GM23338 (cell line): ENCODE results near the gene ADAMTS17.

ENCODE experiments used
- CREB1 ChIP-seq: fragments of 250-450 bp; sonication (Bioruptor Pico); IDR thresholded peaks from 2 replicates; pipeline ENCODE4 v1.5.0; 2020; ENCODE audit warnings: low read depth, mild to moderate bottlenecking, moderate library complexity
- EZH2 ChIP-seq: fragments of 200-600 bp; sonication (generic); IDR thresholded peaks from one replicate; pipeline ENCODE4 v1.8.0; 2017; ENCODE audit warnings: antibody characterized with exemption, mild to moderate bottlenecking, low read depth; ENCODE audit not compliant: unreplicated experiment
- EZH2phosphoT487 ChIP-seq: fragments of 200-600 bp; sonication (generic); IDR thresholded peaks from one replicate; pipeline ENCODE4 v1.8.1; 2018; ENCODE audit warnings: antibody characterized with exemption; ENCODE audit not compliant: unreplicated experiment
- JUNB ChIP-seq: IDR thresholded peaks from one replicate; pipeline ENCODE4 v1.6.1; 2016; ENCODE audit warnings: antibody characterized with exemption; ENCODE audit not compliant: unreplicated experiment
- NANOG ChIP-seq: IDR thresholded peaks from 2 replicates; pipeline ENCODE4 v1.6.1; 2016; ENCODE audit warnings: antibody characterized with exemption, borderline replicate concordance
- POLR2AphosphoS5 ChIP-seq: IDR thresholded peaks from 2 replicates; pipeline ENCODE4 v1.6.1; 2016; ENCODE audit warnings: antibody characterized with exemption, low read depth
- STAT1 ChIP-seq: IDR thresholded peaks from one replicate; pipeline ENCODE4 v1.6.1; 2016; ENCODE audit warnings: antibody characterized with exemption; ENCODE audit not compliant: unreplicated experiment
- ZNF331 ChIP-seq: fragments of 250-450 bp; sonication (Bioruptor Pico); IDR thresholded peaks from 2 replicates; pipeline ENCODE4 v1.5.0; 2020; ENCODE audit warnings: low read depth, mild to moderate bottlenecking, moderate library complexity
- TF ChIP-seq, protein P1 (sequence below), 2 experiments: fragments of 200-600 bp in 1 of 2; sonication (generic) in 1 of 2; conservative IDR thresholded peaks; 2 replicates each; pipeline versions ENCODE4 v1.5.1 to v1.6.1; 2016 to 2017; ENCODE audit warnings: antibody characterized with exemption in 2 of 2, low read depth in 2 of 2, mild to moderate bottlenecking in 2 of 2, moderate library complexity in 1 of 2
- TF ChIP-seq, protein P2 (sequence below): IDR thresholded peaks from one replicate; pipeline ENCODE4 v1.6.1; 2018; ENCODE audit warnings: antibody characterized with exemption; ENCODE audit not compliant: unreplicated experiment
- TF ChIP-seq, protein P3 (sequence below): IDR thresholded peaks from 2 replicates; pipeline ENCODE4 v1.6.1; 2016; ENCODE audit warnings: antibody characterized with exemption

DNA sequence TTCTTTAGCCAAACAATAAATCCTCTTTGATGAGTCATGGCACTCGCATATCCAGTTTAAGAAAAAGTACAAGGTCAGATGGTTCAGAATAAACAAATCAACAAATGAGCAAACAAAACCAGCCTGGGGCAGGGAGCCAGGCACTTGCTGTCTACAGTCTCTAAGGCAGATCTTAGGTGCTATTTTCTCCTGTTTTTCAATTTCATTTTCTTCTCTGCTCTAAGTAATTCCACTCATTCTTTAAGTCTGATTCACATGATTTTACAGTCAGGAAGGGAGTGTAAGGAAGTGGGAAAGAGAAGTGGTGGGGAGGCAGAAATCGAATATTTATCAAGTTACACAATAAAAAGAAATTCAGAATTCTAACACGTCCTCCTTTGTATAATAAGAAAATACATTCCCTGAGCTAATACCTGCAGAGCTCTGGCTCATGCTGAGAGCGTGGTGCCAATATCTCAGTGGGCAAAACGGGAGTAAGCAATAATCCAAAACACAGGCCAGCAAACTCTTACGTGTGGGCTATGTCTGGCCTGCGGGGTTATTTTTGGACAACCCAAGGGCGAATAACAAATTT, 298.6 kb downstream of the ADAMTS17 start:
- no peak for TF ChIP-seq EZH2
- TF ChIP-seq, protein P1, sequence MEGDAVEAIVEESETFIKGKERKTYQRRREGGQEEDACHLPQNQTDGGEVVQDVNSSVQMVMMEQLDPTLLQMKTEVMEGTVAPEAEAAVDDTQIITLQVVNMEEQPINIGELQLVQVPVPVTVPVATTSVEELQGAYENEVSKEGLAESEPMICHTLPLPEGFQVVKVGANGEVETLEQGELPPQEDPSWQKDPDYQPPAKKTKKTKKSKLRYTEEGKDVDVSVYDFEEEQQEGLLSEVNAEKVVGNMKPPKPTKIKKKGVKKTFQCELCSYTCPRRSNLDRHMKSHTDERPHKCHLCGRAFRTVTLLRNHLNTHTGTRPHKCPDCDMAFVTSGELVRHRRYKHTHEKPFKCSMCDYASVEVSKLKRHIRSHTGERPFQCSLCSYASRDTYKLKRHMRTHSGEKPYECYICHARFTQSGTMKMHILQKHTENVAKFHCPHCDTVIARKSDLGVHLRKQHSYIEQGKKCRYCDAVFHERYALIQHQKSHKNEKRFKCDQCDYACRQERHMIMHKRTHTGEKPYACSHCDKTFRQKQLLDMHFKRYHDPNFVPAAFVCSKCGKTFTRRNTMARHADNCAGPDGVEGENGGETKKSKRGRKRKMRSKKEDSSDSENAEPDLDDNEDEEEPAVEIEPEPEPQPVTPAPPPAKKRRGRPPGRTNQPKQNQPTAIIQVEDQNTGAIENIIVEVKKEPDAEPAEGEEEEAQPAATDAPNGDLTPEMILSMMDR (conservative IDR thresholded peaks at IDR 0.05; ENCODE audit: low read depth in 2 of 2) = no peak
- no peak for TF ChIP-seq EZH2phosphoT487
- TF ChIP-seq, protein P2, sequence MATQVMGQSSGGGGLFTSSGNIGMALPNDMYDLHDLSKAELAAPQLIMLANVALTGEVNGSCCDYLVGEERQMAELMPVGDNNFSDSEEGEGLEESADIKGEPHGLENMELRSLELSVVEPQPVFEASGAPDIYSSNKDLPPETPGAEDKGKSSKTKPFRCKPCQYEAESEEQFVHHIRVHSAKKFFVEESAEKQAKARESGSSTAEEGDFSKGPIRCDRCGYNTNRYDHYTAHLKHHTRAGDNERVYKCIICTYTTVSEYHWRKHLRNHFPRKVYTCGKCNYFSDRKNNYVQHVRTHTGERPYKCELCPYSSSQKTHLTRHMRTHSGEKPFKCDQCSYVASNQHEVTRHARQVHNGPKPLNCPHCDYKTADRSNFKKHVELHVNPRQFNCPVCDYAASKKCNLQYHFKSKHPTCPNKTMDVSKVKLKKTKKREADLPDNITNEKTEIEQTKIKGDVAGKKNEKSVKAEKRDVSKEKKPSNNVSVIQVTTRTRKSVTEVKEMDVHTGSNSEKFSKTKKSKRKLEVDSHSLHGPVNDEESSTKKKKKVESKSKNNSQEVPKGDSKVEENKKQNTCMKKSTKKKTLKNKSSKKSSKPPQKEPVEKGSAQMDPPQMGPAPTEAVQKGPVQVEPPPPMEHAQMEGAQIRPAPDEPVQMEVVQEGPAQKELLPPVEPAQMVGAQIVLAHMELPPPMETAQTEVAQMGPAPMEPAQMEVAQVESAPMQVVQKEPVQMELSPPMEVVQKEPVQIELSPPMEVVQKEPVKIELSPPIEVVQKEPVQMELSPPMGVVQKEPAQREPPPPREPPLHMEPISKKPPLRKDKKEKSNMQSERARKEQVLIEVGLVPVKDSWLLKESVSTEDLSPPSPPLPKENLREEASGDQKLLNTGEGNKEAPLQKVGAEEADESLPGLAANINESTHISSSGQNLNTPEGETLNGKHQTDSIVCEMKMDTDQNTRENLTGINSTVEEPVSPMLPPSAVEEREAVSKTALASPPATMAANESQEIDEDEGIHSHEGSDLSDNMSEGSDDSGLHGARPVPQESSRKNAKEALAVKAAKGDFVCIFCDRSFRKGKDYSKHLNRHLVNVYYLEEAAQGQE = no peak
- no peak for TF ChIP-seq POLR2AphosphoS5
- TF ChIP-seq, protein P3, sequence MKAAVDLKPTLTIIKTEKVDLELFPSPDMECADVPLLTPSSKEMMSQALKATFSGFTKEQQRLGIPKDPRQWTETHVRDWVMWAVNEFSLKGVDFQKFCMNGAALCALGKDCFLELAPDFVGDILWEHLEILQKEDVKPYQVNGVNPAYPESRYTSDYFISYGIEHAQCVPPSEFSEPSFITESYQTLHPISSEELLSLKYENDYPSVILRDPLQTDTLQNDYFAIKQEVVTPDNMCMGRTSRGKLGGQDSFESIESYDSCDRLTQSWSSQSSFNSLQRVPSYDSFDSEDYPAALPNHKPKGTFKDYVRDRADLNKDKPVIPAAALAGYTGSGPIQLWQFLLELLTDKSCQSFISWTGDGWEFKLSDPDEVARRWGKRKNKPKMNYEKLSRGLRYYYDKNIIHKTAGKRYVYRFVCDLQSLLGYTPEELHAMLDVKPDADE = no peak
- TF ChIP-seq STAT1 = no peak
- no peak for TF ChIP-seq JUNB
- no peak for TF ChIP-seq CREB1 (CRISPR knock-in tag)
- no peak for TF ChIP-seq ZNF331 (CRISPR knock-in tag)
- no peak for TF ChIP-seq NANOG
